ENCODE results near the gene FAM237B.

DNA sequence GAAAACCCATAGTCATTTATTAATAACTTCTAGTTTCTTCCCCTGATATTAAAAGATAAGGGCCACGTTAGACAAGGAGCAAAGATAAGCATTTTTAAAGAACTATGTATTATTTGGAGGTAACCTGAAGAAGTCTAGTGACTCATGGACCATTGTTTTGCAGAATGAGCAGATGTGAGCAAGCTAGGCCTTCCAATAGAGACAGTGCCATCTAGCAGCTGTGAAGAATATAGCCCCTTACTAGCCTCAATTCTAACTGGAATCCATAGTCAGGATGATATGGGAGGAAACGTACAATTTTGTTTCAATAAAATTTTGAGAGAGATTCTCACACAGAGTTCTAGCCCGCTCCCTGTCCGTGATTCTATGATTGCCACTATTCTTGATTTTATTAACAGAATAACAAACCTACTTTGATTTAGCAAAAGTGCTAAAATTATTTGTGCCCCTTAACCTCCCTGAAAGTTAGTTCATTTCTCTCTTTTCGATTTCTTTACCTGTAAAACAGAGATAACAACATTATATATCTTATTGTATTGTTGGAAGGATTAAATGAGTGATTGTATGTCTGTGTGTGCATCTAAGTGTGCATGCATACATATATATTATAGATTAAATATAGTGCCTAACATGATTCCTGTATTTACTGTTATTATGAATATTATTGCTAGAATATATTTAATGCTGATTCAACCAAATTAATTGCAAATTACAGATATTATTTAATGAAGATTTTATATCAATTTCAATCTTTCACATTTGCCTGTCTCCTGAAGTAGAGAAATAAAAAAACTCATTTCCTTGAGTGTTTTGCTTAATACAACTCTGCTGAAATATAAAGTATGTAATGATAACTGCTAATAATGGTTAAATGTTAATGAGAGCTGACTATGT, 22.7 kb downstream of the FAM237B start:
- TF ChIP-seq EZH2phosphoT487 (IDR thresholded peaks at IDR 0.05; ENCODE audit: insufficient read depth, low read depth): no peak
- no peak for TF ChIP-seq EZH2 (IDR thresholded peaks at IDR 0.05; ENCODE audit: insufficient read depth, poor library complexity, severe bottlenecking)
